Ectodermal cell (in vitro differentiated cells): ENCODE measurements around the gene RAD23A.
"Not testable (repeated sequence)": the region's sequence is repeated elsewhere in the genome, so short reads cannot be mapped to it uniquely, and the experiment has no call there.

Experiments
- H3K27ac ChIP-seq: 2 replicates; pipeline ENCODE4 v1.7.0; 2013; ENCODE audit warnings: mild to moderate bottlenecking, low read depth, low read length; ENCODE audit not compliant: insufficient read depth, poor library complexity, severe bottlenecking
- H3K27me3 ChIP-seq: 2 replicates; pipeline ENCODE4 v1.7.0; 2013; ENCODE audit warnings: mild to moderate bottlenecking, low read length; ENCODE audit not compliant: insufficient read depth, control insufficient read depth, poor library complexity, severe bottlenecking
- H3K36me3 ChIP-seq: one replicate; pipeline ENCODE4 v1.7.0; 2013; ENCODE audit warnings: low read length; ENCODE audit not compliant: control insufficient read depth, insufficient read depth
- H3K4me1 ChIP-seq: one replicate; pipeline ENCODE4 v1.7.0; 2013; ENCODE audit warnings: low read length; ENCODE audit not compliant: control insufficient read depth, insufficient read depth
- H3K4me3 ChIP-seq: 2 replicates; pipeline ENCODE4 v1.7.0; 2013; ENCODE audit warnings: low read depth, low read length, control low read depth; ENCODE audit not compliant: insufficient read depth
- H3K9me3 ChIP-seq: 2 replicates; pipeline ENCODE4 v1.7.0; 2013; ENCODE audit warnings: mild to moderate bottlenecking, low read length, moderate library complexity; ENCODE audit not compliant: control insufficient read depth
- WGBS, 2 experiments: methylation state at CpG; one replicate each; pipeline ENCODE4 v1.1.7; 2013; ENCODE audit warnings: missing lambda C conversion rate in 2 of 2; 5-methylcytosine and 5-hydroxymethylcytosine counted together

The RAD23A gene

DNA sequence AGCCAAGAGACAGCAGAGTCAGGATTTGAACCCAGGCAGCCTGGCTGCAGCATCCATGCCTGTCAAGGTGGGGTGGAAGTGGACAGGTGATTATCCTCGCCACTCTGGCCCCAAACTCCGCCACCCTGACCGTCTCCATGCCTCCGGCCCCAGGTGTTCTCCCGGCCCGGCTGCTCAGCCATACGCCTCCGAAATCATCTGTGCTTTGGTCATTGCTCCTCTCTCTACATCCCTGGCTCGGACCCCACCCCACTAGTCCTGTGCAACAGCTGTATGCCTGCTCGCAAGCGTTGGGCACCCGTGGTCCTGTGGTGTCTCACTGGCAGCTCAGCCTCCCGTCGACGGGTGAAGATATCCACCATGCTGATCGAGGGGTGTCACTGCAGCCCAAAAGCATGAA is 27.6 kb downstream of the RAD23A start:
- H3K4me1 ChIP-seq, result no peaks in the 10 kb centered on the region
- no peaks in the 10 kb centered on the region for H3K36me3 ChIP-seq
- H3K9me3 ChIP-seq, result no peaks in the 10 kb centered on the region
- no peaks in the 10 kb centered on the region for H3K27me3 ChIP-seq
- H3K4me3 ChIP-seq, result no peak overlapping the region
- H3K27ac ChIP-seq, result no peak overlapping the region
- WGBS, 2 experiments, result 91 to 92% methylated on average over 16 of the region's 16 CpGs

- no peaks in the 10 kb centered on the region for H3K36me3 ChIP-seq
- H3K4me3 ChIP-seq, result no peak overlapping the region
- no peaks in the 10 kb centered on the region for H3K4me1 ChIP-seq
- 79 to 80% methylated on average over 19 of the region's 19 CpGs for WGBS, 2 experiments
- no peak overlapping the region for H3K27ac ChIP-seq
- no peaks in the 10 kb centered on the region for H3K9me3 ChIP-seq
- H3K27me3 ChIP-seq, result no peaks in the 10 kb centered on the region
Measured at GRCh38 chr19:12974301-12975220, 28.9 kb downstream of the RAD23A start.

- no peak overlapping the region for H3K4me3 ChIP-seq
- no peaks in the 10 kb centered on the region for H3K9me3 ChIP-seq
- H3K4me1 ChIP-seq, result no peaks in the 10 kb centered on the region
- no peak overlapping the region for H3K27ac ChIP-seq
- H3K36me3 ChIP-seq, result no peaks in the 10 kb centered on the region
- WGBS, 2 experiments, result 90 to 91% methylated on average over 17 of the region's 17 CpGs
- no peaks in the 10 kb centered on the region for H3K27me3 ChIP-seq
Measured at GRCh38 chr19:12975221-12975741, 29.6 kb downstream of the RAD23A start.

GRCh38 chr19:12976109-12976508 is 30.4 kb downstream of the RAD23A start:
- WGBS, 2 experiments, result 81 to 85% methylated on average over 7 of the region's 7 CpGs
- not testable (repeated sequence) for H3K27me3 ChIP-seq, H3K36me3 ChIP-seq, H3K9me3 ChIP-seq, H3K4me3 ChIP-seq, H3K4me1 ChIP-seq, H3K27ac ChIP-seq

DNA sequence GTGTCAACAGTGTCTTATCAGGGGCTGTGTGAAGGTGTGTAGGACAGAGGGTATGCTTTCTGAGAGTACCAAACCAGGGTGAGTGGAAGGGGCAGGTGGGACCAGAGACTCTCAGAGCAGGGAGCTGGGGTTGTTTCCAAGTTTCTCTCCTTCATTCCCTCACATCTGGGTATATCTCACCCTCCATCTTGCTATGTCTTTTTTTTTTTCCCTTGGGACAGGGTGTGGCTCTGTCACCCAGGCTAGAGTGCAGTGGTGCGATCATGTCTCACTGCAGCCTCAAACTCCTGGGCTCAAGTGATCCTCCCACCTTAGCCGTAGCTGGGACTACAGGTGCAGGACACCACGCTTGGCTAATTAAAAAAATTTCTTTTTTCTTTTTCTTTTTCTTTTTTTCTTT is 34.3 kb downstream of the RAD23A start:
- Histone ChIP-seq H3K27me3 (peaks cover 36% of the 10 kb centered on the region), H3K36me3 (no peaks in the 10 kb centered on the region), H3K27ac (no peak overlapping the region), H3K4me1 (peaks cover 4% of the 10 kb centered on the region), H3K4me3 (no peak overlapping the region), H3K9me3 (no peaks in the 10 kb centered on the region)
- 87 to 91% methylated on average over 3 of the region's 3 CpGs for WGBS, 2 experiments

DNA sequence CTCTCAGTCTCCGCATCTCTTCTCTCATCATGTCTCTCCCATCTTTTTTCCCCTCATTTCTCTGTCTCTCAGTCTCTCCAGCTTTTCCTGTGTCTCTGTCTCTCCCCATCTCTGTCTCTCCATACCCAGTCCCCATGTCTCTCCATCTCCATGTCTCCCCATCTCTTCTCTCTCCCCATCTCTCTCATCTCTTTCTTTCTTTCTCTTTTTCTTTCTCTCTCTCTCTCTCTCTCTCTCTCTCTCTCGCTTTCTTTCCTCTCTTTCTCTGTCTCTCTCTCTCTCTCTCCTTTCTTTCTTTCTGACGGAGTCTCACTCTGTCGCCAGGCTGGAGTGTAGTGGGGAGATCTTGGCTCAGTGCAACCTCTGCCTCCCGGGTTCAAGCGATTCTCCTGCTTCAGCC is 37.0 kb downstream of the RAD23A start:
- Histone ChIP-seq H3K9me3 (no peaks in the 10 kb centered on the region), H3K27me3 (peaks cover 63% of the 10 kb centered on the region), H3K4me1 (peaks cover 16% of the 10 kb centered on the region), H3K4me3 (no peak overlapping the region), H3K27ac (no peak overlapping the region), H3K36me3 (no peaks in the 10 kb centered on the region)
- WGBS, 2 experiments, result 86 to 87% methylated on average over 4 to 6 of the region's 6 CpGs

GRCh38 chr19:12983091-12983490 is 37.4 kb downstream of the RAD23A start:
- Histone ChIP-seq H3K4me1 (peaks cover 16% of the 10 kb centered on the region), H3K27me3 (peaks cover 67% of the 10 kb centered on the region), H3K9me3 (no peaks in the 10 kb centered on the region), H3K36me3 (no peaks in the 10 kb centered on the region), H3K27ac (no peak overlapping the region), H3K4me3 (no peak overlapping the region)
- 61 to 62% methylated on average over 10 of the region's 10 CpGs for WGBS, 2 experiments

GRCh38 chr19:12983542-12984142 is 38.0 kb downstream of the RAD23A start:
- H3K9me3 ChIP-seq, result no peaks in the 10 kb centered on the region
- peaks cover 16% of the 10 kb centered on the region for H3K4me1 ChIP-seq
- H3K4me3 ChIP-seq, result no peak overlapping the region
- H3K27ac ChIP-seq, result no peak overlapping the region
- WGBS, 2 experiments, result 10% methylated on average over 51 of the region's 51 CpGs
- H3K36me3 ChIP-seq, result no peaks in the 10 kb centered on the region
- peaks cover 73% of the 10 kb centered on the region for H3K27me3 ChIP-seq

DNA sequence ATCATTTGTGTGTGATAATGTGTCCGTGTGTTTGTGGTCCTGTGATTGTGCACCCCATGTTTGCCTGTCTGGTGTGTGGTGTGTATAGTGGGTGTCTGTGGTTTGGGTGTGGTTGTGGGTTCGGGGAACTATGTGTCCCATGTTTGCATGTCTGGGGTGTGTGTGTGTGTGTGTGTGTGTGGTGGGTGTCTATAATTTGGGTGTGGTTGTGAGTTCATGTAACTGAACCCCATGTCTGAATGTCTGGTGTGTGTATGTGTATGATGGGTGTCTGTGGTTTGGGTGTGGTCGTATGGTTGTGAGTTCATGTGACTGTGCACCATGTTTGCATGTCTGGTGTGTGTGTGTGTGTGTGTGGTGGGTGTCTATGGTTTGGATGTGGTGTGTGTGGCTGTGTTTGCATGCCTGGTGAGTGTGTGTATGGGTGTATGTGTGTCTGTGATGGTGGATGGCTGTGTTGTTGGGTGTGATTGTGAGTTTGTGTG is 38.5 kb downstream of the RAD23A start:
- no peak overlapping the region for H3K4me3 ChIP-seq
- H3K27me3 ChIP-seq, result peaks cover 77% of the 10 kb centered on the region
- no peak overlapping the region for H3K27ac ChIP-seq
- H3K4me1 ChIP-seq, result peaks cover 16% of the 10 kb centered on the region
- H3K36me3 ChIP-seq, result no peaks in the 10 kb centered on the region
- WGBS, 2 experiments, result 89 to 95% methylated on average over 3 of the region's 3 CpGs
- no peaks in the 10 kb centered on the region for H3K9me3 ChIP-seq

GRCh38 chr19:12984683-12985048 is 39.0 kb downstream of the RAD23A start:
- Histone ChIP-seq H3K27me3 (peaks cover 82% of the 10 kb centered on the region), H3K36me3 (no peaks in the 10 kb centered on the region), H3K27ac (no peak overlapping the region), H3K4me1 (peaks cover 16% of the 10 kb centered on the region), H3K4me3 (no peak overlapping the region), H3K9me3 (no peaks in the 10 kb centered on the region)
- 44 to 46% methylated on average over 10 of the region's 10 CpGs for WGBS, 2 experiments
